Memory B cell (primary cell): ENCODE measurements around the gene ABCA12.
"Not testable (repeated sequence)": the region's sequence is repeated elsewhere in the genome, so short reads cannot be mapped to it uniquely, and the experiment has no call there.

ENCODE experiments used
- ATAC-seq: fragments of 150-1000 bp; cut with Tn5 transposase; 2 replicates; pipeline ENCODE4 v1.10.0; 2021; ENCODE audit warnings: low read depth, mild to moderate bottlenecking, moderate library complexity
- DNase-seq, 2 donors: peaks; one replicate each; pipeline ENCODE4 v3.0.0; 2022; ENCODE audit warnings: low spot score in 2 of 2
- H3K27ac Mint-ChIP-seq: one replicate; pipeline ENCODE4 v1.8.0; 2022; ENCODE audit warnings: mild to moderate bottlenecking, moderate library complexity, mixed read lengths
- H3K27me3 Mint-ChIP-seq: one replicate; pipeline ENCODE4 v1.8.0; 2022; ENCODE audit warnings: mixed read lengths
- H3K36me3 Mint-ChIP-seq: one replicate; pipeline ENCODE4 v1.8.0; 2022; ENCODE audit warnings: mild to moderate bottlenecking, mixed read lengths
- H3K4me1 Mint-ChIP-seq: one replicate; pipeline ENCODE4 v1.8.0; 2022; ENCODE audit warnings: mixed read lengths
- H3K4me3 Mint-ChIP-seq: one replicate; pipeline ENCODE4 v1.8.0; 2022; ENCODE audit warnings: mild to moderate bottlenecking, moderate library complexity, mixed read lengths
- H3K9me3 Mint-ChIP-seq: one replicate; pipeline ENCODE4 v1.8.0; 2022; ENCODE audit warnings: mixed read lengths

The ABCA12 gene, protein sequence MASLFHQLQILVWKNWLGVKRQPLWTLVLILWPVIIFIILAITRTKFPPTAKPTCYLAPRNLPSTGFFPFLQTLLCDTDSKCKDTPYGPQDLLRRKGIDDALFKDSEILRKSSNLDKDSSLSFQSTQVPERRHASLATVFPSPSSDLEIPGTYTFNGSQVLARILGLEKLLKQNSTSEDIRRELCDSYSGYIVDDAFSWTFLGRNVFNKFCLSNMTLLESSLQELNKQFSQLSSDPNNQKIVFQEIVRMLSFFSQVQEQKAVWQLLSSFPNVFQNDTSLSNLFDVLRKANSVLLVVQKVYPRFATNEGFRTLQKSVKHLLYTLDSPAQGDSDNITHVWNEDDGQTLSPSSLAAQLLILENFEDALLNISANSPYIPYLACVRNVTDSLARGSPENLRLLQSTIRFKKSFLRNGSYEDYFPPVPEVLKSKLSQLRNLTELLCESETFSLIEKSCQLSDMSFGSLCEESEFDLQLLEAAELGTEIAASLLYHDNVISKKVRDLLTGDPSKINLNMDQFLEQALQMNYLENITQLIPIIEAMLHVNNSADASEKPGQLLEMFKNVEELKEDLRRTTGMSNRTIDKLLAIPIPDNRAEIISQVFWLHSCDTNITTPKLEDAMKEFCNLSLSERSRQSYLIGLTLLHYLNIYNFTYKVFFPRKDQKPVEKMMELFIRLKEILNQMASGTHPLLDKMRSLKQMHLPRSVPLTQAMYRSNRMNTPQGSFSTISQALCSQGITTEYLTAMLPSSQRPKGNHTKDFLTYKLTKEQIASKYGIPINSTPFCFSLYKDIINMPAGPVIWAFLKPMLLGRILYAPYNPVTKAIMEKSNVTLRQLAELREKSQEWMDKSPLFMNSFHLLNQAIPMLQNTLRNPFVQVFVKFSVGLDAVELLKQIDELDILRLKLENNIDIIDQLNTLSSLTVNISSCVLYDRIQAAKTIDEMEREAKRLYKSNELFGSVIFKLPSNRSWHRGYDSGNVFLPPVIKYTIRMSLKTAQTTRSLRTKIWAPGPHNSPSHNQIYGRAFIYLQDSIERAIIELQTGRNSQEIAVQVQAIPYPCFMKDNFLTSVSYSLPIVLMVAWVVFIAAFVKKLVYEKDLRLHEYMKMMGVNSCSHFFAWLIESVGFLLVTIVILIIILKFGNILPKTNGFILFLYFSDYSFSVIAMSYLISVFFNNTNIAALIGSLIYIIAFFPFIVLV (N-terminal part only)

DNA sequence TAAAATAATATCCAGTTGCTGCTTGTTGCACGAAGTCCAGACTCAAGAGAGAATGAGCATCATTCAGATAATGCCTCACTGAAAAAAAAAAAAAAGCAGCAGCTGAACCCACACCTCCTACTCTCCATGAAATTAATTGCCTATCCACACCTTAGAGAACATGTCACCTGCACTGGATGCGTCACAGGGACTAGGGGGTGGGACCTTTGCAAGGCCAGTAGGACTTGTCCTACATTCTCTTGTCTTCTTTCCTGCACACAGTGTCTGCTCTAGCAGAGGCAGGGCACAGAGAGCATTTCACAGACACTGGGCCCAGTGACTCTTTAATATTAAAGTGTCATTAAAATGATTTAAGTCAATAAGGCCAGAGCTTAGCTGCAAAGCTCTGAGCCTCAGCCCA is at the start of gene ABCA12:
TSS of gene ABCA12 (minus strand) at position 148 of the 400 bp plus-strand sequence. CDS start 418 bp downstream, outside the sequence.
- Mint-ChIP-seq H3K36me3 (no peaks in the 10 kb centered on the region), H3K27ac (no peak within 1 kb of the TSS), H3K4me1 (no peaks in the 10 kb centered on the region), H3K9me3 (no peaks in the 10 kb centered on the region), H3K4me3 (no peak within 1 kb of the TSS), H3K27me3 (peaks cover 6% of the 10 kb centered on the region)
- ATAC-seq (no peak), DNase-seq (no peak)

DNA sequence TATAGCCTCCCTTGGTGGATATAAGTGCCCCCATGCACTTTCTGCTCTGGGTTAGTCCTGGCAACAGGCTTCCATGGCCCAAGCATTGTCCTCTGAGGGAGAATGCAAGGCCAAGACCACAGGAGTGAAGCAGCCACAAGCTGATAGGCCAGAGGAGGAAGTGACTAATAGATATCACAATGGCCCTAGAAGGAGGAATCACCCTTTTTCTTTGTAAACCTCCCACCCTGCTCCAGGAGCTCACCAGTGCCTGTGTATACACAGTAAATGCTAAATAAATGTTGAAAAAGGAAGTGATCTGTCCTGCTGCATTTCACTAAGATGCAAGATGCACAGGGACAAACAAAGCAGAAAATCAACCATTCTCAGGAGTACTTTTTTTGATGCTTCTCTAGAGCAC is 49.7 kb upstream of the ABCA12 start:
- no peak for DNase-seq
- H3K4me3 Mint-ChIP-seq: no peak overlapping the region

DNA sequence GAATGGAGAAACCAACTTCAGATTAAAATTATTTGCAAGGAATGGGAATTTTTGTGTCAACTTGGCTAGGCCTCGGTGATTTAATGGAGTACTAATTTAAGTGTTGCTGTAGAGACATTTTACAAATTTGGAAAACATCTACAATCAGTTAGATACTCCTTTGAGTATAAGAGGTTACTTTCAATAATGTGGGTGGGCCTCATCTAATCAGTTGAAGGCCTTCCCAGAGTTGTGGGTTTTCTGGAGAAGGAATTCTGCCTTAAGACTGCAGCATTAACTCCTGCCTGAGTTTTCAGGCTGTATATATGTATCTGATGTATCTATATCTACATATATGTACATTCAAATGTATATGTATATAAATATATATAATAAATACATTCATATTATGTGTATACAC is 47.6 kb upstream of the ABCA12 start:
- H3K27me3 Mint-ChIP-seq: peaks cover 7% of the 10 kb centered on the region
- ATAC-seq (no peak), DNase-seq (no peak)
- no peaks in the 10 kb centered on the region for H3K4me1 Mint-ChIP-seq
- peaks cover 3% of the 10 kb centered on the region for H3K9me3 Mint-ChIP-seq
- no peak overlapping the region for H3K4me3 Mint-ChIP-seq
- H3K27ac Mint-ChIP-seq: no peak overlapping the region
- no peaks in the 10 kb centered on the region for H3K36me3 Mint-ChIP-seq

More for the DNA sequence above, 49.7 kb upstream of the ABCA12 start:
- H3K27me3 Mint-ChIP-seq: peaks cover 7% of the 10 kb centered on the region
- no peak for ATAC-seq
- no peaks in the 10 kb centered on the region for H3K36me3 Mint-ChIP-seq
- H3K4me1 Mint-ChIP-seq: no peaks in the 10 kb centered on the region
- H3K9me3 Mint-ChIP-seq: no peaks in the 10 kb centered on the region
- H3K27ac Mint-ChIP-seq: no peak overlapping the region

DNA sequence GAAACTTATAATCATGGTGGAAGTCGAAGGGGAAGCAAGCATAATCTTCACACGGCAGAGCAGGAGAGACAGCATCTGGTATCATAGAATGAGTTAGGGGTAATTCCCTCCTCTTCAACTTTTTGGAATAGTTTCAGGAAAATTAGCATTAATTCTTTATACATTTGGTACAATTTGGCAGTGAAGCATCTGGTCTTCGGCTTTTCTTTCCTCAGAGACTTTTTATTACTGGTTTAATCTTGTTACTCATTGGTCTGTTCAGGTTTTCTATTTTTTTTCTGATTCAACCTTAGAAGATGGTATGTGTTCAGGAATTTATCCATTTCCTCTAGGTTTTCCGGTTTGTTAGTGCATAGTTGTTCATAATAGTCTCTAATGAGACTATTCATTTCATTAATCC is 39.7 kb upstream of the ABCA12 start:
- Mint-ChIP-seq H3K36me3 (no peaks in the 10 kb centered on the region), H3K4me3 (no peak overlapping the region), H3K4me1 (no peaks in the 10 kb centered on the region), H3K27me3 (peaks cover 5% of the 10 kb centered on the region), H3K9me3 (peaks cover 6% of the 10 kb centered on the region), H3K27ac (no peak overlapping the region)
- no peak for DNase-seq
- ATAC-seq: no peak

DNA sequence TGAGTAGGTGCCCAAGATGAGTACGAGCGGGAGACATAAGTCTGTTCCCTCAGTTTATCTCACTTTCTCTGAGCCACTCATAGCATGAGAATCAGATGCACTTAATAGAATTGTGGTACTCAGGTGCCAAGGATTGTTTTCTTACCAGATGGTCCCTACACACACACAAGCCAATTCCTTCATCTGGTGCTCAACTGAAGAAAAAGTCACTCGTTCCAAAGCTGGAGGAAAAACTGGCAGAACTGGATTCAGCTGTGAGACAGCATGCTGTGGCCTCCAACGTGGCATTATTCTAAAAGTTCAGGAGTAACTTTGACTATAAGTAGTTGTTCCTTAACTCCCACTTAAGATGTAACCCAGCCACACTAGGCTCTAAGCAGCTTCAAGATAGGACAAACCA is 33.4 kb upstream of the ABCA12 start:
- Mint-ChIP-seq H3K27me3 (no peaks in the 10 kb centered on the region), H3K36me3 (no peaks in the 10 kb centered on the region), H3K4me1 (peaks cover 5% of the 10 kb centered on the region), H3K9me3 (no peaks in the 10 kb centered on the region), H3K27ac (no peak overlapping the region), H3K4me3 (no peak overlapping the region)
- no peak for ATAC-seq
- DNase-seq: no peak

DNA sequence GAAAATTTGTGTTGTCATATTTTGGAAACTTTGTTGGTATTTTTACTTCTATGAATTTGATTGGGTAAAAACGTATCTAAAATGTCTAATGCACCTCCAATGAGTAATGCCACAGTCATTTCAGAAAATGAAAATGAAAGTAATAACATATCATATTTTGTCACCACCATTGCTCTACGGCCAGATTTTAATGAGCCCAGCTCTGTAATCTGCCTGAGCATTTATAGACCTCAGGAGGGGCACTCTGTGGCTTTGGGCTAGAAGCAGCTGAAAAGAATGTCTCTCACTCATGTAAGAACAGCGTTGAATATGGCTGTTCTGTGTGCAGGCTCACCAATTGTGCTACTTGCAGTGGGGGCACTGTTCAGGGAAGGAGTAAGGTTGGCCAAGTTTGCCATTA is 32.7 kb upstream of the ABCA12 start:
- H3K27ac Mint-ChIP-seq: peak overlapping the region; percentile 41
- no peaks in the 10 kb centered on the region for H3K27me3 Mint-ChIP-seq
- peak overlapping the region; percentile 70 for H3K4me3 Mint-ChIP-seq
- no peaks in the 10 kb centered on the region for H3K9me3 Mint-ChIP-seq
- peaks cover 5% of the 10 kb centered on the region for H3K4me1 Mint-ChIP-seq
- ATAC-seq: peak; percentile 54
- no peaks in the 10 kb centered on the region for H3K36me3 Mint-ChIP-seq
- no peak for DNase-seq

DNA sequence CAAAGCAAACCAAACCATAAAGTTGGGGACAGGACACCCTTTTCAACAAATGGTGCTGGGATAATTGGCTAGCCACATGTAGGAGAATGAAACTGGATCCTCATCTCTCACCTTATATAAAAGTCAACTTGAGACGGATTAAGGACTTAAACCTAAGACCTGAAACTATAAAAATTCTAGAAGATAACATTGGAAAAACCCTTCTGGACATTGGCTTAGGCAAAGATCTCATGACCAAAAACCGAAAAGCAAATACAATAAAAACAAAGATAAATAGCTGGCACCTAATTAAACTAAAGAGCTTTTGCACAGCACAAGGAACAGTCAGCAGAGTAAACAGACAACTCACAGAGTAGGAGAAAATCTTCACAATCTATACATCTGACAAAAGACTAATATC is 28.1 kb upstream of the ABCA12 start:
- H3K4me3 Mint-ChIP-seq, H3K27me3 Mint-ChIP-seq, H3K27ac Mint-ChIP-seq, H3K4me1 Mint-ChIP-seq, DNase-seq, H3K36me3 Mint-ChIP-seq, H3K9me3 Mint-ChIP-seq, ATAC-seq: not testable (repeated sequence)

DNA sequence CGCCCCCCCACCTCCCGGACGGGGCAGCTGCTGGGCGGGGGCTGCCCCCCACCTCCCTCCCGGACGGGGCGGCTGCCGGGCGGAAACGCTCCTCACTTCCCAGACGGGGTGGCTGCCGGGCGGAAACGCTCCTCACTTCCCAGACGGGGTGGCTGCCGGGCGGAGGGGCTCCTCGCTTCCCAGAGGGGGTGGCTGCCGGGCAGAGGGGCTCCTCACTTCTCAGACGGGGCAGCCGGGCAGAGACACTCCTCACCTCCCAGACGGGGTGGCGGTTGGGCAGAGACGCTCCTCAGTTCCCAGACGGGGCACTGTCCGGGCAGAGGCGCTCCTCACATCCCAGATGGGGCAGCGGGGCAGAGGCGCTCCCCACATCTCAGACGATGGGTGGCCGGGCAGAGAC is 24.9 kb upstream of the ABCA12 start:
- H3K36me3 Mint-ChIP-seq, H3K27ac Mint-ChIP-seq, ATAC-seq, H3K4me1 Mint-ChIP-seq, H3K9me3 Mint-ChIP-seq, H3K4me3 Mint-ChIP-seq, DNase-seq, H3K27me3 Mint-ChIP-seq: not testable (repeated sequence)

DNA sequence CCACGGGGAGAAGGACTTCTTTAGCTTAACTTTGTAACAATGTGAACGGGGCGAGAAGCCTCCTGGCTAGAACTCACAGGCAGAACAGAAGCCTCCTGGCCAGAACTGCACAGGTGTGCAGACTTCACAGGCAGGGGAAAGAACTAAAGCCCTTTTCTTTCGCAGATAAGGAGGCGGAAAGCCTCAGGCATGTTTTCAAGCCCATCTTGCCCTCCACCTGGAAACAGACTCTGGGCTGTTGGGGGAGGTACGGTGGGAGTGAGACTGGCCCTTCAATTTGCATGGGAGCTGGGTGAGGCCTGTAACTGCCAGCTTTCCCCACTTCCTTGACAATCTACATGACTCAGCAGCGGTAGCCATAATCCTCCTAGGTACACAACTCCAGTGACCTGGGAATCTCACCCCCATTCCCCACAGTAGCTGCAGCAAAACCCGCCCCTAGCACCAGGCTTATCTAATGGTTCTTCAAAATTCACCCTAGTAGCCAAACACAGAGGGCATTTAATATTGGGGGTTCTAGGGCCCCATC is 22.9 kb upstream of the ABCA12 start:
- Mint-ChIP-seq H3K4me1 (no peaks in the 10 kb centered on the region), H3K36me3 (no peaks in the 10 kb centered on the region), H3K9me3 (peaks cover 2% of the 10 kb centered on the region), H3K27ac (no peak overlapping the region), H3K4me3 (no peak overlapping the region), H3K27me3 (peaks cover 2% of the 10 kb centered on the region)
- DNase-seq: no peak
- ATAC-seq: no peak

DNA sequence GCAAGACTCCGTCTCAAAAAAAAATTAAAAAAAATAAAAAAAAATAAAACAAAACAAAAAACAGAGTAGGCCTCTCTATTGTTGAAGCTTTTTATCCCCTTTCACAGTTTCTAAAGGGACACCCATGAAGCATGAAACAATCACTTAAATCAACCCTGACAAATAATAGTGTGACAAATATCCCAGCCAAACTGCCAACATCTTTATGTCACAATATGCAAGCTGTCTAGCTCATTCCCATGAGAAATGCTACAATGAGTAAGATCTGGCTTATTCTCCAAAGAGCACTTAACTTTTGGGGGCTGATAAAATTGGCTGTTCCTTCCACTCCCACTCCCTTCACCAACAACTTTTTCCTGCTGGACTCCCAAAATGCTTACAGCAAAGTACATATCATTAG is 21.7 kb upstream of the ABCA12 start:
- no peak overlapping the region for H3K27ac Mint-ChIP-seq
- peaks cover 2% of the 10 kb centered on the region for H3K27me3 Mint-ChIP-seq
- DNase-seq (no peak), ATAC-seq (no peak)
- no peaks in the 10 kb centered on the region for H3K4me1 Mint-ChIP-seq
- peaks cover 2% of the 10 kb centered on the region for H3K9me3 Mint-ChIP-seq
- H3K36me3 Mint-ChIP-seq: no peaks in the 10 kb centered on the region
- no peak overlapping the region for H3K4me3 Mint-ChIP-seq

DNA sequence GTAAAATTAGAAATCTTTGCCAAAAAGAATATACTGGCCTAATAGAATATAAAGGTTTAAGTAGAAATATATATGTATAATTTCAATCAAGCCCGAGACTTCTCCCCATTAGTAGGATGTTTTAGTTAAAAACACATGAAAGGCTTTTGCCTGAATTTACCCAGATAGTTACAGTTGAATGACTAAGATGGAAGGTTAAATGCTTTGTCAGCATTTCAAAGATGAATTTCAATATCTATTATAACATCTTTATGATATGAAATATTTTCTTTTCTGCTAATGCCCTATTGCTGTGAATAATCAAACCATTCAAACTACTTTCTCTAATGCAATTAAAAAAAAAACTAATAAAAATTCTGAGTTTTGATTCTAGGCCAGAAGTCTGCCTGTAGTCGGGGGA is 18.0 kb upstream of the ABCA12 start:
- H3K9me3 Mint-ChIP-seq: no peaks in the 10 kb centered on the region

DNA sequence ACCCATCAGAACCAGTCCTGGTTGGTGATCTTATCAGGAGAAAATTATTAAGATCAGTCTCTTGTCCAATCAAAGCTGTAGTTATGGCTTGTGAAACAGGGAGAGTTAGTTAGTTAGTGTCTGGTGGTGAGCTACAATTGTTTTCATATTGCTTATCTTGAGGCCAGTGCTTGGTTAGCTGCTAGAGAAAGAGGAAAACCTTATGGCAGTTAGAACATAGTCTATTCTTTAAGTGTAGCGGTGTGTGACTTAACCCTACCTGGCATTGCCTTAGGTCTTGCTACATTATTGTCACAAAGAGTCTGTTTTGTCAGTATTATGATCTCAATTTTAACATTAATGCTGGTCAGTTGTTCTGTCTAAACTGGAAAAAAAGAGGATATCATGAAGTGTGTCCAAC is 11.5 kb upstream of the ABCA12 start:
- no peaks in the 10 kb centered on the region for H3K27me3 Mint-ChIP-seq
- H3K36me3 Mint-ChIP-seq: no peaks in the 10 kb centered on the region
- ATAC-seq (no peak), DNase-seq (no peak)
- no peak overlapping the region for H3K27ac Mint-ChIP-seq
- peaks cover 1% of the 10 kb centered on the region for H3K9me3 Mint-ChIP-seq
- H3K4me1 Mint-ChIP-seq: no peaks in the 10 kb centered on the region
- H3K4me3 Mint-ChIP-seq: no peak overlapping the region

More for the DNA sequence above, 18.0 kb upstream of the ABCA12 start:
- Mint-ChIP-seq H3K27me3 (peaks cover 2% of the 10 kb centered on the region), H3K36me3 (no peaks in the 10 kb centered on the region), H3K27ac (no peak overlapping the region), H3K4me1 (no peaks in the 10 kb centered on the region), H3K4me3 (no peak overlapping the region)
- ATAC-seq (no peak), DNase-seq (no peak)

DNA sequence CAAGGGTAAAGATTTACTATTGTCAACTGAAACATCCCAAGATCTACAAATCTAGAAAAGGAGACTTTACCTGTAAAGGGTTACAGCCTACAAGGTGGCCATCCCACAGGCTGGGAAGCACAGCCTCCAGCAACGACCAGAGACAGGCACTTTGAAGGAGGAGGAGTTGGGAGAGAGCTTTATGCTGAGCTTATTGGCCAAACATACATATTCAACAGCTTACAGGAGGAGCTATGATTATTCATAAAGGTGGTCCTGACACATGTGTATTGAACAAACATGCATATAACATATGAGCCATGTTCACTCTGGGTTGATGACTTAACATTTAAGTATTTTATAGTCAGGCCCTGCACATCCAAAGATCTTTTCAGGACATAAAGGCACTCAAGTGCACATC is 11.1 kb upstream of the ABCA12 start:
- H3K4me1 Mint-ChIP-seq: no peaks in the 10 kb centered on the region

DNA sequence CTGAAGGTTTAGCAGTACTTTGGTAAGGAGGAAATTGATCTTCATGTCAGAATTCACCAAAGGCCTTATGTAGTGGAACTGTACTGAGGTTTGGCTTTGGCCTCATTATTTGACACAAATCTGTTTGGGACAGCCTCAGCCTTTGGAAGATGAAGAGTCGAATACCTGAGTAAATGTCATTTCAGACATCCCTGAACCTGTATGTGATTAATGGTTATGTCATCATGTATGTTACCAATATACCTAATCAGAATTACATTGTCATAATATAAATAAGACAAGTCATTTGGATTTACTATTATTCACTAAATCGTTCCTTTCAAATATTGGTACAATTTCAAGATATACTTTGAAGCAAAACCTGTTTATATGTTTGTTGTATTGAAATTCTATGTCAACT is 10.6 kb upstream of the ABCA12 start:
- Mint-ChIP-seq H3K4me1 (no peaks in the 10 kb centered on the region), H3K36me3 (no peaks in the 10 kb centered on the region), H3K9me3 (peaks cover 1% of the 10 kb centered on the region), H3K27me3 (peaks cover 2% of the 10 kb centered on the region), H3K4me3 (no peak overlapping the region), H3K27ac (no peak overlapping the region)
- ATAC-seq (no peak), DNase-seq (no peak)

More for the DNA sequence above, 11.1 kb upstream of the ABCA12 start:
- Mint-ChIP-seq H3K4me3 (no peak overlapping the region), H3K27ac (no peak overlapping the region), H3K27me3 (no peaks in the 10 kb centered on the region), H3K9me3 (peaks cover 1% of the 10 kb centered on the region), H3K36me3 (no peaks in the 10 kb centered on the region)
- ATAC-seq (no peak), DNase-seq (no peak)
